Fibroblast of mammary gland (primary cell): ENCODE results near the gene PLEKHA6.

Experiments used
- DNase-seq: peaks from one replicate; pipeline ENCODE4 v3.0.0-alpha.2; 2010; ENCODE audit warnings: low read depth
- H3K4me3 ChIP-seq: 2 replicates; pipeline ENCODE4 v1.5.1; 2011; ENCODE audit warnings: low read depth, mild to moderate bottlenecking, low read length, moderate library complexity; ENCODE audit not compliant: control insufficient read depth
- TF ChIP-seq, protein P1 (sequence below): conservative IDR thresholded peaks from 2 replicates; pipeline ENCODE4 v1.5.1; 2011; ENCODE audit warnings: low read depth, low read length, inconsistent platforms; ENCODE audit not compliant: control insufficient read depth, insufficient read depth

Gene PLEKHA6

DNA sequence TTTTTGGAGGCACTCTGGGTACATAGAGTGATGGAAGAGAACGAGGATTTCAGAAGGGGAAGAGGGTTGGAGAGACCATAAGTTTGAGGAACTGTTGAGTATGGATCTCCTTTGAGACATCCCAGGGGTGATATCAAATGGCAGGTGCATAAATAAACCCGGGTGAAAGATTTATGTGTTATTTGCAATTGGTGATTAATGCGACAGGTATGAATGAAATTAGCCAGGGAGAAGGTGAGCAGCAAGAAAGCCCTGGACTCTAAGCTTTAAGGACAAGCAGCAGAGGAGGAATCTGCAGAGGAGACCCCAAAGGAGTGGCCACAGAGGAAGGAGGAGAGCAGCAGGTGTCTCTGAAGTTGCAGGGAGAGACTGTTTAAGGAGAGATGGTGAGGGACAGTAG, 184.8 kb downstream of the PLEKHA6 start:
- TF ChIP-seq, protein P1, sequence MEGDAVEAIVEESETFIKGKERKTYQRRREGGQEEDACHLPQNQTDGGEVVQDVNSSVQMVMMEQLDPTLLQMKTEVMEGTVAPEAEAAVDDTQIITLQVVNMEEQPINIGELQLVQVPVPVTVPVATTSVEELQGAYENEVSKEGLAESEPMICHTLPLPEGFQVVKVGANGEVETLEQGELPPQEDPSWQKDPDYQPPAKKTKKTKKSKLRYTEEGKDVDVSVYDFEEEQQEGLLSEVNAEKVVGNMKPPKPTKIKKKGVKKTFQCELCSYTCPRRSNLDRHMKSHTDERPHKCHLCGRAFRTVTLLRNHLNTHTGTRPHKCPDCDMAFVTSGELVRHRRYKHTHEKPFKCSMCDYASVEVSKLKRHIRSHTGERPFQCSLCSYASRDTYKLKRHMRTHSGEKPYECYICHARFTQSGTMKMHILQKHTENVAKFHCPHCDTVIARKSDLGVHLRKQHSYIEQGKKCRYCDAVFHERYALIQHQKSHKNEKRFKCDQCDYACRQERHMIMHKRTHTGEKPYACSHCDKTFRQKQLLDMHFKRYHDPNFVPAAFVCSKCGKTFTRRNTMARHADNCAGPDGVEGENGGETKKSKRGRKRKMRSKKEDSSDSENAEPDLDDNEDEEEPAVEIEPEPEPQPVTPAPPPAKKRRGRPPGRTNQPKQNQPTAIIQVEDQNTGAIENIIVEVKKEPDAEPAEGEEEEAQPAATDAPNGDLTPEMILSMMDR, result no peak
- H3K4me3 ChIP-seq, result no peak overlapping the region
- no peak for DNase-seq

DNA sequence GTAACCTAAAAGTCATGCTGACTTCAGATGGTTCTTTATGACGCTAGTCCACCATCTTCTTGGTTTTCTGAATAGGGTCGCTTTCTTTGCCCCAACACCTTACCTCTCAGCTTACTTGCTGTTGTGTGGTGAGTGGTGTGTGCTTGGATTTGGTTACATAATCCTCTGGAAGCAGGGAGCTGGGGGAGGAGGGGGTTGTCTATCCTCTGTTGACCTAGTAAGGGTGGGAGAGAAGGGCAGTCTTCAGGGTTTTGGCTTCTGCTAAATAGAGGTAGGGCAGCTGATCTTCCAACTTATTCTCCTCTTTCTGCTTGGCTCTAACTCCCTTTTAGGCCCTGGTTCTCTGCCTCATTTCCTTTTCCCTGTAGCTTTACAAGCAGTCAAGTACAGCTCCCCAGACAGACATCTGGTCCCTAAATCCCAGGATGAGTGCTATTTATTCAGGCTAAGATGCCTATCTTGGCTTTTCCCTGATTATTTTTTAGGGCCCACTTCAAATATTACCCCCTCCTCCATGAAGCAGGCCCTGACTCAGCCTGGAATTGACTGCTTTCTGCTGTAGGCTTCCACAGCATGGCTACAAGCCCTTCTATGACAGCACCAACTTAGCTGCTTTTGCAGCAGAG, 187.2 kb downstream of the PLEKHA6 start:
- TF ChIP-seq, protein P1, result no peak
- no peak overlapping the region for H3K4me3 ChIP-seq
- no peak for DNase-seq

DNA sequence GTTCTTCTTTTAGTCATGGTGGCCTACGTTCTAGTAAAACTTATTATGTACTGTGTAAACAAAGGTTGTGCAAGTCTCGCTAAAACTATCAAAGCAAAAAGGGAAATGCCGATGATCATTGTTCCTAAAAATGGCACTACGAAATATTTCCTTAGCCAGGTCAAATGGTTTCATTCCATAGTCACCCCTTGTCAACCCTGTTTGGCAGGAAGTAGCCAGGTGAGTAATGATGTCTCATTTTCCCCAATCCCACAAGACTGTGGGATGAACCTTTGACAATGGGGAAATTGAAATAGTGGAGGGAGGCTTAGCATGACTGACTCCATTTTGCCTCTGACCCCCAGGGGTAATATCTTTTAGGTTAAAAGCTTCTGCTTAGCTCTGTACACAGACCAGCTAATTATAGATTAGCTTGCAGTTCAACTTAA, 188.0 kb downstream of the PLEKHA6 start:
- TF ChIP-seq, protein P1, result no peak
- DNase-seq, result peak; percentile 71
- no peak overlapping the region for H3K4me3 ChIP-seq

DNA sequence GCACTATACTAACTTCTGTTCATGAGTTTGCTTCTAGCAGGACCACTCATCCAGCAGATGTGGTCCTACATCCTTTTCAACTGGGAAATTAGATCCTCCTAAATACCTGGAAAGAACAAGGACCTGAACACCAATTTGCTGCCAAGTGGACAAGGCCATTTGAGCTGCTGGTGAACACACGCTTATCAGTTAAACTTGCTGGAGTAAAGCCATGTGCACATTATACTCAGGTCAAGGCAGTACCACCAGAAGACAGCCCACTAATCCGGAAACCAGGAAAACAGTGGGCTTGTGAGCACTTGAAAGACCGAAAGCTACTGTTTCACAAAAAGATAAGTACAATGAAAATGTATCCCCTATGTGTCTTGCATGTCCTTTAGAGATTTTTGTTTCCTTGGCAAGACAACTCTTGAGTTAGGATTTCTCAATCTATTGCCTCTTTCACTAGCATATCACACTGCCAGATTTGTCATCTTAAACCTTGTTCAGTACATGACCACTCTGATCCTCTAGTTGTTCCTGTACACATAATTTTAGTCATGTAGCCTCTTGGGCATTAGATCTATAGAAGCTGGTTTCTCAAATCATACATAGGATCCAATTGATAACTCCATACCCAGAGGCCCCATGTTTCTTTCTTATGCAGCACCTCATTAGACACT, 189.1 kb downstream of the PLEKHA6 start:
- H3K4me3 ChIP-seq, result no peak overlapping the region
- TF ChIP-seq, protein P1, result no peak
- DNase-seq, result peak; percentile 8

DNA sequence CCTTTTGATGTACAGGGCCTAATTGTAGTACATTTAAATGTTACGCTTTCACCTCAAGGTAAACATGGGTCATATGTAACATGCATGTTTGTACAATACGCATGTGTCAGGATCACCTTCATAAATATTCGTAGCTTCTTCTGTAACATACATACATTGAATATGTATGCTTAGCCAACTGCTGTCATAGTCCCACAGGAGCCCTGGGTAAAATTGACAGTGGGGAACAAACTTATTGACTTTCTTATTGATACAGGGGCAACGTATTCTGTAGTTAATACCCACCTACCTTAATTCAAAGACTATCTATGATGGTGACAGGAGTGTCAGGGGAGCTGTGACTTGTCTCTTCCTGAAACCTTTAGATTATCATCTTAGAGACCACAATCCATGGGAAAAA, 189.9 kb downstream of the PLEKHA6 start:
- TF ChIP-seq, protein P1, result no peak
- no peak overlapping the region for H3K4me3 ChIP-seq

More for the DNA sequence above, 189.9 kb downstream of the PLEKHA6 start:
- DNase-seq, result no peak
